Measurements from ENCODE around the gene SRSF4. TPM values are rescaled to one million over a fixed set of nuclear protein-coding genes. Genes with fewer than 3 reads are reported as not detected.

Gene SRSF4
- total RNA-seq, 4 donors from 2014 or later = 82.7 to 112 (median 96.8) TPM

- 49 to 82% methylated on average over 4 of the region's 4 CpGs for WGBS, 2 donors (ENCODE audit: low coverage in 1 of 2)
- no peaks in the 10 kb centered on the region for H3K27me3 ChIP-seq
- ATAC-seq = no peak
- no peak overlapping the region for H3K4me3 ChIP-seq
- TF ChIP-seq EP300 (IDR thresholded peaks at IDR 0.05) (no peak), POLR2A (IDR thresholded peaks at IDR 0.05) (no peak), CTCF (IDR thresholded peaks at IDR 0.05) (no peak)
- no peak overlapping the region for H3K27ac ChIP-seq
- no peaks in the 10 kb centered on the region for H3K9me3 ChIP-seq
- H3K4me1 ChIP-seq = peaks cover 1 to 76% (median 8%) of the 10 kb centered on the region in 3 donors
- peaks cover 0 to 61% of the 10 kb centered on the region in 2 donors for H3K36me3 ChIP-seq
These were observed 19.7 kb downstream of the SRSF4 start for GRCh38 chr1:29162025-29162424.

- H3K27me3 ChIP-seq = no peaks in the 10 kb centered on the region
- H3K36me3 ChIP-seq = peaks cover 0 to 58% of the 10 kb centered on the region in 2 donors
- H3K27ac ChIP-seq = no peak overlapping the region
- no peak for TF ChIP-seq CTCF (IDR thresholded peaks at IDR 0.05)
- TF ChIP-seq POLR2AphosphoS5 (IDR thresholded peaks at IDR 0.05) = no peak
- no peak for TF ChIP-seq EP300 (IDR thresholded peaks at IDR 0.05)
- TF ChIP-seq POLR2A (IDR thresholded peaks at IDR 0.05) = no peak
- ATAC-seq = no peak
- no peaks in the 10 kb centered on the region for H3K9me3 ChIP-seq
- H3K4me1 ChIP-seq = peaks cover 7 to 74% (median 17%) of the 10 kb centered on the region in 3 donors
- WGBS, 2 donors (ENCODE audit: low coverage in 1 of 2) = 82 to 83% methylated on average over 3 of the region's 3 CpGs
- H3K4me3 ChIP-seq = no peak overlapping the region
These were observed 21.9 kb downstream of the SRSF4 start for GRCh38 chr1:29159773-29160172.

- Histone ChIP-seq H3K4me1 (peaks cover 7 to 50% (median 12%) of the 10 kb centered on the region in 3 donors), H3K36me3 (peaks cover 0 to 81% of the 10 kb centered on the region in 2 donors), H3K4me3 (no peak overlapping the region), H3K9me3 (no peaks in the 10 kb centered on the region), H3K27ac (peak overlapping the region in 3 of 4 donors; percentile 20 to 61 (median 59)), H3K27me3 (no peaks in the 10 kb centered on the region)
- 37 to 40% methylated on average over 3 of the region's 3 CpGs for WGBS, 2 donors (ENCODE audit: low coverage in 1 of 2)
- TF ChIP-seq POLR2A (IDR thresholded peaks at IDR 0.05) (no peak), POLR2AphosphoS5 (IDR thresholded peaks at IDR 0.05) (no peak), CTCF (IDR thresholded peaks at IDR 0.05) (no peak), EP300 (IDR thresholded peaks at IDR 0.05) (no peak)
- ATAC-seq = no peak
These were observed 24.5 kb downstream of the SRSF4 start for GRCh38 chr1:29157269-29157601.

GRCh38 chr1:29156543-29157268 lies 25.0 kb downstream of the SRSF4 start:
- WGBS, 2 donors (ENCODE audit: low coverage in 1 of 2) = 30 to 41% methylated on average over 9 to 10 of the region's 10 CpGs
- peak overlapping the region in 3 of 4 donors; percentile 20 to 61 (median 59) for H3K27ac ChIP-seq
- H3K36me3 ChIP-seq = peaks cover 0 to 86% of the 10 kb centered on the region in 2 donors
- TF ChIP-seq EP300 (IDR thresholded peaks at IDR 0.05) (no peak), POLR2A (IDR thresholded peaks at IDR 0.05) (no peak), POLR2AphosphoS5 (IDR thresholded peaks at IDR 0.05) (no peak), CTCF (IDR thresholded peaks at IDR 0.05) (no peak)
- H3K27me3 ChIP-seq = no peaks in the 10 kb centered on the region
- peaks cover 7 to 45% (median 10%) of the 10 kb centered on the region in 3 donors for H3K4me1 ChIP-seq
- H3K4me3 ChIP-seq = no peak overlapping the region
- no peaks in the 10 kb centered on the region for H3K9me3 ChIP-seq
- ATAC-seq = no peak

All from gastroesophageal sphincter (tissue), 4 donors.